Stomach (tissue), 9 donors: Measurements from ENCODE around the gene CHRNB4. TPM values are rescaled to one million over a fixed set of nuclear protein-coding genes. Genes with fewer than 3 reads are reported as not detected.

Source experiments
- DNase-seq, 2 donors: peaks; one replicate each; pipeline versions ENCODE4 v3.0.0 to v3.0.0-alpha.2; 2013 to 2019
- H3K27ac ChIP-seq, 5 donors: fragments of 200-600 bp in 4 of 5; sonication (generic) in 4 of 5; one replicate each; pipeline ENCODE4 v1.5.1; 2013 to 2019; ENCODE audit warnings: mild to moderate bottlenecking in 1 of 5, moderate library complexity in 1 of 5
- H3K27me3 ChIP-seq, 3 donors: fragments of 200-600 bp; sonication (generic); one replicate each; pipeline ENCODE4 v1.5.1; 2017 to 2019; ENCODE audit warnings: mixed run types in 1 of 3
- H3K36me3 ChIP-seq, 4 donors: fragments of 200-600 bp; sonication (generic); 1 replicate in 3 of 4; 2 replicates in 1 of 4; pipeline ENCODE4 v1.5.1; 2016 to 2019
- H3K4me1 ChIP-seq, 4 donors: fragments of 200-600 bp; sonication (generic); one replicate each; pipeline ENCODE4 v1.5.1; 2016 to 2019
- H3K4me3 ChIP-seq, 4 donors: fragments of 200-600 bp; sonication (generic) in 3 of 4; one replicate each; pipeline ENCODE4 v1.5.1; 2016 to 2019; ENCODE audit warnings: mild to moderate bottlenecking in 1 of 4
- H3K9me3 ChIP-seq, 4 donors: fragments of 200-600 bp; sonication (generic); one replicate each; pipeline ENCODE4 v1.5.1; 2016 to 2019
- CTCF ChIP-seq, 7 experiments: fragments of 450-650 bp in 4 of 7; fragments of 200-600 bp in 3 of 7; sonication (generic) in 3 of 7; IDR thresholded peaks; one replicate each; pipeline ENCODE4 v1.5.1; 2016 to 2019; ENCODE audit warnings: antibody characterized with exemption in 7 of 7, control low read depth in 2 of 7, mild to moderate bottlenecking in 1 of 7
- EP300 ChIP-seq: sonication (generic); formaldehyde crosslinking; IDR thresholded peaks from one replicate; pipeline ENCODE4 v1.6.1; 2017; ENCODE audit warnings: antibody characterized with exemption
- POLR2A ChIP-seq, 4 donors: fragments of 450-650 bp; IDR thresholded peaks; one replicate each; pipeline ENCODE4 v1.6.1; 2016; ENCODE audit warnings: antibody characterized with exemption in 4 of 4, control low read depth in 2 of 4, mild to moderate bottlenecking in 1 of 4, moderate library complexity in 1 of 4
- POLR2AphosphoS5 ChIP-seq, 3 donors: sonication (generic); formaldehyde crosslinking; IDR thresholded peaks; one replicate each; pipeline ENCODE4 v1.6.1; 2016; ENCODE audit warnings: antibody characterized with exemption in 3 of 3
- WGBS, 5 donors: extraction: QIAGEN DNeasy Blood & Tissue Kit in 3 of 5; methylation state at CpG; one replicate each; pipeline versions ENCODE4 v1.1.5 to v1.1.7; 2013 to 2018; 5-methylcytosine and 5-hydroxymethylcytosine counted together
- intact Hi-C: fragments of 100-400 bp; cut with DNase I; formaldehyde crosslinking; loops from one replicate; pipeline ENCODE4 v1.15.1; 2023; ENCODE audit warnings: low total_unique reads
- polyA plus RNA-seq, 3 donors: library from polyadenylated mRNA; stranded (reverse); fragments of 200-250 nt; gene quantifications; one replicate each; pipeline ENCODE4 v1.2.3, GENCODE V29; 2013
- small RNA-seq, 4 donors: library from RNA; depleted of rRNA; stranded (forward); fragments of <200 nt; gene quantifications; one replicate each; pipeline ENCODE3, GENCODE V24; 2016
- total RNA-seq, 5 donors: library from RNA; depleted of rRNA; stranded (reverse); fragments of >200 nt; gene quantifications; one replicate each; pipeline versions ENCODE4 v1.1.0 to v1.2.3, GENCODE V29; 2014 to 2016
- donor health status: healthy with polysubstance abuse.
- donor health status: Bipolar disorder and iron deficiency.
- donor health status: healthy.

CHRNB4 gene
- total and polyA plus RNA-seq, 8 donors: 0.78 TPM; not detected in 7

DNA sequence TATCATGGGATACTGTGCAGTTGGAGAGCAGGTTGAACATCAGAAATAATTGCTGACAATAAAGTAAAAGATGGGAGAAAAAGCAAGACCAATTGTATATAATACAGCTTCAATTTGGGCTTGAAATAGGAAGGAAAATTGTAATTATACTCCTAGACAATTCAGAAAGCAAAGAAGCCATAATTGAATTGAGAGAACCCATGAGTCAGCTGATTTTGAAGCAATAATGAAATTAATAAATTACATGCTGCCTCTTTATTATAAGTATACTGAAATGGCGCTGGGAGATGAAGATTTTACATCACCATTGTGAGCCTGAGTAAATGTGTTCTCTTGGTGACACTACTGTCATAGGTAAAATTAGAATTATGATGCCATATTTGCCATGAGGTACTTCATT, 43.4 kb downstream of the CHRNB4 start:
- intact Hi-C loops: no loop called here
- WGBS, 5 donors: 92 to 100% (median 97%) methylated on average over 1 of the region's 1 CpG
- TF ChIP-seq POLR2A (IDR thresholded peaks at IDR 0.05) (no peak), EP300 (no peak), CTCF (IDR thresholded peaks at IDR 0.05) (no peak), POLR2AphosphoS5 (IDR thresholded peaks at IDR 0.05) (no peak)
- H3K27me3 ChIP-seq: peaks cover 0 to 4% (median 0%) of the 10 kb centered on the region in 3 donors
- H3K4me3 ChIP-seq: no peak overlapping the region
- H3K27ac ChIP-seq: no peak overlapping the region
- H3K4me1 ChIP-seq: no peaks in the 10 kb centered on the region
- no peak for DNase-seq
- H3K9me3 ChIP-seq: no peaks in the 10 kb centered on the region
- peaks cover 0 to 2% (median 0%) of the 10 kb centered on the region in 4 donors for H3K36me3 ChIP-seq

DNA sequence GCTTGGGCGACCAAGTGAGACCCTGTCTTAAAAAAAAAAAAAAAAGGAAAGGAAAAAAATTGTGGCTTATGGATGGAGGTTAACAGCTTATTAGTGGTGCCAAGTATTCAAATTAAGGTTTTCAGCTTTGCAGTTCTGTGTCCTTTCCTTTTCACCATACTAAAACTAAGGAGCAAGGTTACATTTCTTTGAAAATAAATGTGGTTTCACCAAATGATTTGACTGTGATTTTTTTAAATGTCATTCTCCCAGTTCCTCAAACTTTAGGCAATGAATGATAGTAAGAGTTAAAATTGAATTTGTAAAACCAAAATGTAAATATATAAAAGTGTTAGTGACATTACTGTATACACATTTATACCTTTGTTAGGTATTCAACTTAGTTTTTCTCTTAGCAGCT, 66.1 kb downstream of the CHRNB4 start:
- H3K4me1 ChIP-seq: no peaks in the 10 kb centered on the region
- 95 to 100% (median 97%) methylated on average over 1 of the region's 1 CpG for WGBS, 5 donors
- no peak overlapping the region for H3K27ac ChIP-seq
- TF ChIP-seq EP300 (no peak), CTCF (IDR thresholded peaks at IDR 0.05) (no peak), POLR2A (IDR thresholded peaks at IDR 0.05) (no peak), POLR2AphosphoS5 (IDR thresholded peaks at IDR 0.05) (no peak)
- no peaks in the 10 kb centered on the region for H3K36me3 ChIP-seq
- no peaks in the 10 kb centered on the region for H3K9me3 ChIP-seq
- no peak overlapping the region for H3K4me3 ChIP-seq
- intact Hi-C loops: no loop called here
- peaks cover 0 to 3% (median under 1%) of the 10 kb centered on the region in 3 donors for H3K27me3 ChIP-seq
- no peak for DNase-seq

Small RNAs within 50 kb of the gene (small RNA-seq; reads per million reads assigned to genes)
- 0 reads per million in 4 donors for gene AC067863.2

Other genes with a start within 250 kb of the CHRNB4 start
- gene IREB2, start 203.0 kb downstream of the CHRNB4 start, total RNA-seq: 100 to 1,000 TPM in 4 of 5 donors, 10 to 100 TPM in 1; 34.1 to 248 (median 130) TPM
- gene IREB2, start 203.0 kb downstream of the CHRNB4 start, polyA plus RNA-seq: 1 to 10 TPM; 7.0 to 9.0 (median 8.5) TPM
- gene HYKK, start 133.6 kb downstream of the CHRNB4 start, total RNA-seq: 1 to 10 TPM in 4 of 5 donors, under 1 TPM in 1; under 0.01 to 7.6 (median 3.2) TPM
- gene HYKK, start 133.6 kb downstream of the CHRNB4 start, polyA plus RNA-seq: 10 to 100 TPM in 1 of 3 donors, 1 to 10 TPM in 2; 5.5 to 11.6 (median 5.9) TPM
- 100 to 1,000 TPM in 2 of 5 donors, 10 to 100 TPM in 2, 1 to 10 TPM in 1; 7.2 to 393 (median 50.3) TPM for gene PSMA4, start 100.8 kb downstream of the CHRNB4 start, total RNA-seq
- gene PSMA4, start 100.8 kb downstream of the CHRNB4 start, polyA plus RNA-seq: 100 to 1,000 TPM; 150 to 257 (median 228) TPM
- 1 to 10 TPM in 2 of 5 donors, not detected in 3; 1.2 to 1.8 TPM for gene CHRNA5, start 75.7 kb downstream of the CHRNB4 start, total RNA-seq
- gene CHRNA5, start 75.7 kb downstream of the CHRNB4 start, polyA plus RNA-seq: 1 to 10 TPM in 2 of 3 donors, not detected in 1; 1.1 to 1.5 TPM
- 1 to 10 TPM in 2 of 5 donors, under 1 TPM in 1, not detected in 2; 0.45 to 4.6 (median 2.6) TPM for gene CHRNA3, start 20.2 kb downstream of the CHRNB4 start, total RNA-seq
- 1 to 10 TPM in 1 of 3 donors, under 1 TPM in 1, not detected in 1; 0.31 to 1.0 TPM for gene CHRNA3, start 20.2 kb downstream of the CHRNB4 start, polyA plus RNA-seq
- gene ADAMTS7, start 170.3 kb upstream of the CHRNB4 start, total RNA-seq: 100 to 1,000 TPM in 1 of 5 donors, 1 to 10 TPM in 4; 1.7 to 102 (median 4.0) TPM
- 1 to 10 TPM in 1 of 3 donors, under 1 TPM in 2; 0.31 to 1.7 (median 0.65) TPM for gene ADAMTS7, start 170.3 kb upstream of the CHRNB4 start, polyA plus RNA-seq
- gene MORF4L1, start 231.7 kb upstream of the CHRNB4 start, total RNA-seq: 100 to 1,000 TPM in 4 of 5 donors, 10 to 100 TPM in 1; 78.8 to 545 (median 273) TPM
- 100 to 1,000 TPM; 126 to 371 (median 260) TPM for gene MORF4L1, start 231.7 kb upstream of the CHRNB4 start, polyA plus RNA-seq